Measurements from ENCODE around the gene FLT3LG.

DNA sequence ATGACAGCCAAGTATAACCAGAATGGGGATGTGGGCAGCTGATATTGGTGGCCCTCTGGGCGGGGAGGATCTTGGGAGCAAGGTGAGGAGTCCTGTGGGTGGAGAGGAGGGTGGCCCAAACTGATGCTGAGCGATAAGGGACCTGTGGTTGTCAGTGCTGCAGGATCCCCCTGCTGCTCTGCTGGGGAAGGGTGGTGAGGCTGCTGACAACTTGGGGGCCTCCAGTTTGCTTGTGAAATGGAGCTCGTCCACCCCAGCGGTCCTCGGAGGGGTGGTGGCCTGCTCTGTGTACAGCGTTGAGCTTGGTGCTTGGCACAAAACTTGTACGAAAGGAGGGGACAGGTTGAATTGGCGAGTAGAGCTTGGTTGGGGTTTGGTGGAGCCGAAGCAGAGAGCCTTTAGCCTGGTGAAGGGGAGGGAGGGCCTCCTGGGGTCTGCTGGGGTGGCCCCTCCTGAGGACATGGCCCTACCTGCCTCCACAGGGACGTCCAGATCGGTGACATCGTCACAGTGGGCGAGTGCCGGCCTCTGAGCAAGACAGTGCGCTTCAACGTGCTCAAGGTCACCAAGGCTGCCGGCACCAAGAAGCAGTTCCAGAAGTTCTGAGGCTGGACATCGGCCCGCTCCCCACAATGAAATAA, 25.1 kb downstream of the FLT3LG start:
- TF ChIP-seq POLR2AphosphoS5 (IDR thresholded peaks at IDR 0.05; ENCODE audit: low read depth, low read length): no peak; the same call in 1 of the 2 replicates
- TF ChIP-seq, protein P1, sequence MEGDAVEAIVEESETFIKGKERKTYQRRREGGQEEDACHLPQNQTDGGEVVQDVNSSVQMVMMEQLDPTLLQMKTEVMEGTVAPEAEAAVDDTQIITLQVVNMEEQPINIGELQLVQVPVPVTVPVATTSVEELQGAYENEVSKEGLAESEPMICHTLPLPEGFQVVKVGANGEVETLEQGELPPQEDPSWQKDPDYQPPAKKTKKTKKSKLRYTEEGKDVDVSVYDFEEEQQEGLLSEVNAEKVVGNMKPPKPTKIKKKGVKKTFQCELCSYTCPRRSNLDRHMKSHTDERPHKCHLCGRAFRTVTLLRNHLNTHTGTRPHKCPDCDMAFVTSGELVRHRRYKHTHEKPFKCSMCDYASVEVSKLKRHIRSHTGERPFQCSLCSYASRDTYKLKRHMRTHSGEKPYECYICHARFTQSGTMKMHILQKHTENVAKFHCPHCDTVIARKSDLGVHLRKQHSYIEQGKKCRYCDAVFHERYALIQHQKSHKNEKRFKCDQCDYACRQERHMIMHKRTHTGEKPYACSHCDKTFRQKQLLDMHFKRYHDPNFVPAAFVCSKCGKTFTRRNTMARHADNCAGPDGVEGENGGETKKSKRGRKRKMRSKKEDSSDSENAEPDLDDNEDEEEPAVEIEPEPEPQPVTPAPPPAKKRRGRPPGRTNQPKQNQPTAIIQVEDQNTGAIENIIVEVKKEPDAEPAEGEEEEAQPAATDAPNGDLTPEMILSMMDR (IDR thresholded peaks at IDR 0.05): no peak
- TF ChIP-seq SIN3A (IDR thresholded peaks at IDR 0.05; ENCODE audit: borderline replicate concordance, insufficient read depth, low read depth, low read length): no peak
- no peak for TF ChIP-seq REST (IDR thresholded peaks at IDR 0.05; ENCODE audit: insufficient read depth in 1 of 2, low read depth in 2 of 2, low read length in 1 of 2)
- no peak for TF ChIP-seq TCF7L2 (IDR thresholded peaks at IDR 0.05; ENCODE audit: low read depth, low read length)
